Astrocyte of the hippocampus (primary cell): ENCODE measurements around the gene OR6K6.

Experiments used
- DNase-seq: peaks from one replicate; pipeline ENCODE4 v3.0.0; 2011; ENCODE audit warnings: low read depth, low spot score

OR6K6 gene, protein sequence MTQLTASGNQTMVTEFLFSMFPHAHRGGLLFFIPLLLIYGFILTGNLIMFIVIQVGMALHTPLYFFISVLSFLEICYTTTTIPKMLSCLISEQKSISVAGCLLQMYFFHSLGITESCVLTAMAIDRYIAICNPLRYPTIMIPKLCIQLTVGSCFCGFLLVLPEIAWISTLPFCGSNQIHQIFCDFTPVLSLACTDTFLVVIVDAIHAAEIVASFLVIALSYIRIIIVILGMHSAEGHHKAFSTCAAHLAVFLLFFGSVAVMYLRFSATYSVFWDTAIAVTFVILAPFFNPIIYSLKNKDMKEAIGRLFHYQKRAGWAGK

GRCh38 chr1:158754420-158754819 is at the start of gene OR6K6:
TSS of gene OR6K6 (plus strand) at chr1:158754720. CDS start at chr1:158754888, 168 bp downstream.
- no peak for DNase-seq

GRCh38 chr1:158706096-158706495 is 48.4 kb upstream of the OR6K6 start:
- DNase-seq: no peak

DNA sequence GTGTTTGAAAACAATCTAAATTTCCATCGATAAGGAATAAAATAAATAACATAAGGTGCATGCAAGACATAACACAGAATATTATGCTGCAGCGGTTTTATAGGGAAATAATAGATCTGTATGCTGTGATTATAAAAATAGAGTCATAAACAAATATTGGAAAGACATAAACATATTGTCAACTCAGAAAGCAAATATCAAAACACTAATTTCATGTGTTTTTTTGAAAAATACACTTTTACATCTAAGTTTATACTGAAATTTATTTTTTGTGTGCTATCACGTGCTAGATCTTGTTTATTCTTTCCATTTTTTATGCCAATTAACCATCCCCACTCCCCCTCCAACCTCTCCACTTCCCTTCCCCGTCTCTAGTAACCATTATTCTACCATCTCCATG is 43.4 kb upstream of the OR6K6 start:
- no peak for DNase-seq

- no peak for DNase-seq
These were observed 39.8 kb upstream of the OR6K6 start for GRCh38 chr1:158714754-158715153.

- DNase-seq: no peak
These were observed 38.2 kb upstream of the OR6K6 start for GRCh38 chr1:158716335-158716734.

DNA sequence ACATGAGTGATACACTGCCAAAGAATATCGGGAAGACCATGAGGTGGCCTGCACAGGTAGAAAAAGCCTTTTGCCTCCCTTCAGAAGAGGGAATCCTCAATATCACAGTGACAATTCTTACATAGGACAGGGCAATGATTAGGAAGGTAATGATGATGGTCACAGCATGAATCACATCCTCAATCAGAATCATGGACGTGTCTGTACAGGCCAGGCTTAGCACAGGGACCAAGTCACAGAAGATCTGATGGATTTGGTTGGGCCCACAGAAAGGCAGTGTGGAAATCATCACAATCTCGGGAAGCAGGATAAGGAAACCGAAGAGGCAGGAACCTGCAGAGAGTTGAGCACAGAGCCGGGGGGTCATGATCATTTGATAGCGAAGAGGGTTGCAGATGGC is 37.2 kb upstream of the OR6K6 start:
- DNase-seq: no peak

DNA sequence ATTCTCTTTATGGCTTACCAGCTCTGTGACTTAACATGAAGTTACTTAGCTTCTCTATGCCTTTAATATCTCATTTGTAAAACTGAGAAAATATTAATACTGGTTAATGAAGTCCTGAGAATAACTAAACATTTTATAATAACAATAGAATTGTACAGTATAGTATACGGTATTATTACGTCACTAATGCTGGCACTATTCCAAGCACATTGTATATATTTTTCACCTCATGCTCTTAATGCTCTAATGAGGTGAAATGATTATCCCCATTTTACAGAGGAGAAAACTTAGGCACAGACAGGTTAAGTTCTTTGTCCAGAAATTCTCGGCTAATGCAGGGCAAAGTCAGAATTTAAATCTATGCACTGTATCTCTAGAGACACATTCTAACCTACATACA is 34.9 kb upstream of the OR6K6 start:
- no peak for DNase-seq

DNA sequence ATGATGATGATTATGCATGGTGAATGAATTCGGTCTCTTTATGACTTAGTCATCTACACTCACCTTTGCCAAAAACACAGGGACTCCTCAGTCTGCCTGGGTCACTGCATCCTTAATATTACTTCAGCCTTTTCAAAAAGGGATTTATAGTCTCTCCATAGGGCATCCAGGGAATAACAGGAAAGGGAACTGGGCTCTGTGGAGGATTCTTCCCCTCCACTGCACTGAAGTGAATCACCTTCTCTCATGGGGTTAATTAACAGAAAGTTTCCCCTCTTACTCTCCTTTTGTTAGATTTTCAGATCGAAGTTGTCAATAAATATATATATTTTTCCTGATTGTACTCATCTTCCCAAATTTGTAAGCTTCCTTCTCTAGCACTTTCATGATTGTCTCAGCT is 33.9 kb upstream of the OR6K6 start, which contains the start of gene OR6K3:
Gene OR6K3 (minus strand): TSS at position 101 of the 400 bp plus-strand sequence. CDS start 2,605 bp downstream, outside the sequence.
- DNase-seq: no peak

- DNase-seq: no peak
These were observed 30.1 kb upstream of the OR6K6 start for GRCh38 chr1:158724442-158724841.

DNA sequence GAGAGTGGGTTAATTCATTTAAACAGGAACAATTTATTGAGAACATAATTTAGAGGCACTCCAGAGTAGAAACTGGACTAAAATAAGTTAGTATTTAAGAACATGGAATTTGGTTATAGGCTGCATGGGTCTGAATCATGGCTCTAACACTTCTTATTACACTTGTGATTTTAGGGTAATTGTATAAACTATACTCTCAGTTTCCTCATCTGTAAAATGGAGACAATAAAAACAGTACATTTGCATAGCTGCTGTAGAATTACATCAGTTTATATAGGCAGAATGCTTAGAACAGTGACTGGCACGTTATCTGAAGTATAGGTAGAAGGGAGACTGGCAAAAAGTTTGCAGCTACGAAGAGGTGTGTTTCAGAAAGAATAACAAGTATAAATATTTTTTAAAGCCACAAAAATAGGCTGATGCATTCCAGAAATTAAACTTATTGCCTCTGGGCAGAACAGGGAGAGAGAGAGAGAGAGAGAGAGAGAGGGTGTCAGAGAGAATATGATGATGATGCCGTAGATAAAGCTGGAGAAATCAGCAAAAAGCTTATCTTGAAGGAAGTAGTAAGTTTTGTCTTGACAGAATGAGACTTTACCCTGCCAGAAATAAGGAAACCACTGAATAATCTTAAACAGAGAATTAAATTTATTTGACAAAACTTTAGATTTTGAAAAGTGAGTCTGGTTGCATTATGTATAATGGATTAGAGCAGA is 25.9 kb upstream of the OR6K6 start:
- DNase-seq: no peak

DNA sequence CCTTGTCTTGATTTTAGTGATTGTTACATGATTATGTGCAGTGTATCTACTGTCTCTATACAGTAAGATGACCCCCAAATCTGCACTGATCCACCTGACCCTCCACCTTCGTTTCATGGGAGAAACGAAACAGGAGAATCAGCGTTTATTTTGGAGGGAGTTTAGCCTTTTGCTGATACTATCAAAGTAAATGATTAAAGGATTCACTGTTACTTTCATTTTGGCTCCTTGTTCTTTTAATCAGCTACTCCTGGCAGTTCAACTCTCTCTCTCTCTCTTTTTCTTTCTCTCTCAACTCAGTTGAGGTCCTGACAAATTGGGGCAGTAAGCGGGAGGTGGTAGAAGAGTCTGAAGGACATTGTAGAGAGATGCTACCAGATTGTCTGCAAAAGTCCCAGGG is 24.1 kb upstream of the OR6K6 start:
- no peak for DNase-seq

DNA sequence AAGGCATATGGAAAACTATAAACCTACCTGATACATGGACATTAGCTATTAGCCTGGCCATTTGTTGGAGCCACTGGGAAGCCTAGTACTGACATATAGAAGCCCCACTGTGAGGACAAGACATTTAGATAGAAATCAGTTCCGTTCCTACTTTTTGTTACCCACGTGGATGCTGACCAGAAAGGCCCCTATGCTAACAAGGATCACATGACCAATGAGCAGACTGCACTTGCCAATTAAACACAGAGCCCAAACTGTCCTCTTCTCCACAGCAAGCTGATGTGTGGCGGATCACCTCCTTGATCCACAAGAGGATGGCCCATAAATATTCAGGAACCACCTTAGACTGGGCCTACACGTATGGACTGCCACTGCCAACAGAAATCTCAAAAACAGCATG is 22.8 kb upstream of the OR6K6 start:
- no peak for DNase-seq

GRCh38 chr1:158732524-158732923 is 22.0 kb upstream of the OR6K6 start:
- DNase-seq: no peak

DNA sequence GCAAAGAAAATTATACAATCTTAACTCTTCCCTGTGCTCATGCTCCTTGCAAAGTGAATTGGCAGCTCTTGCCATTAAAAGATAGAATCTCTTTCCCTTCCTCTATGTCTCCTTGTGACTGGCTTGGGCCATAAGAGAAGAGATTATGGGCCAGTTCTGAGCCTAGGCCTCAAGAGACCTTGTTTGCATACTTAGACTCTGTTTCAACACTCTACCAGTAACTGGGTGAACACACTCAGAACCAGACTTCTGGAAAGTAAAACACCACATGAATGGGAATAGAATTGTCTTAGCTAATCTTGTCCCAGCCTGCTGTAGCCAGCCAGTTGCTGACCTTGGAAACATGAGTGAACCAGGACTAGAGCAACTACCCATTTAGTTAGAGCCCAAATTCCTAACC is 18.7 kb upstream of the OR6K6 start:
- DNase-seq: no peak

- no peak for DNase-seq
These were observed 2.3 kb upstream of the OR6K6 start for GRCh38 chr1:158752155-158752712.

- no peak for DNase-seq
These were observed 17.7 kb downstream of the OR6K6 start, which contains the start of gene OR6N1 for GRCh38 chr1:158771950-158772866. TSS of gene OR6N1 (minus strand) at chr1:158772195. CDS start at chr1:158766682, 5,513 bp downstream.

GRCh38 chr1:158781104-158781503 is 26.6 kb downstream of the OR6K6 start, which contains the start of gene OR6N2:
TSS of gene OR6N2 (minus strand) at chr1:158781204. CDS start at chr1:158777635, 3,569 bp downstream.
- DNase-seq: no peak

- DNase-seq: peak; percentile 2
These were observed 39.1 kb downstream of the OR6K6 start for GRCh38 chr1:158793604-158794003.

- no peak for DNase-seq
These were observed 39.7 kb downstream of the OR6K6 start for GRCh38 chr1:158794247-158794646.

GRCh38 chr1:158798531-158798930 is 44.0 kb downstream of the OR6K6 start:
- DNase-seq: no peak

DNA sequence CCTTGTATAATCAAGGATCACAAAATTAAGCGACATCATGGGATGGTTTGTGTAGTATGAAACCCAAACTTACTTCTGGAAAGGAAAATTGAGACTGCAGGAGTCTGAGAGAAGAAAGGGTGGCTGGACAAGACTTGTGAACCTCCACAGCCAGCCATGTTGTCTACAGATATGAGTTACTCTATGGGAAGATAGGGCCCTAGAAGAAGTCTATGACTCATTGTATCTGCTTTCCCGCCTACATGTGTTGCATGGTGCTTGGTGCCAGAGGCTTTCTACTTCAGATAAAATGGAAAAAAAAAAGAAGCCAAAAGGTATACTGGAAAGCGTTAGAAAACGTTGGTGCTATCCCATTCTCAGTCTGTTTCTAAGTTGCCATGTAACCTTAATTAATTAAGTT is 45.2 kb downstream of the OR6K6 start:
- DNase-seq: no peak
